ENCODE measurements around the gene TDG.
A peak's percentile ranks its signal among the peaks of the same experiment; 100 is the strongest.

Gene TDG

DNA sequence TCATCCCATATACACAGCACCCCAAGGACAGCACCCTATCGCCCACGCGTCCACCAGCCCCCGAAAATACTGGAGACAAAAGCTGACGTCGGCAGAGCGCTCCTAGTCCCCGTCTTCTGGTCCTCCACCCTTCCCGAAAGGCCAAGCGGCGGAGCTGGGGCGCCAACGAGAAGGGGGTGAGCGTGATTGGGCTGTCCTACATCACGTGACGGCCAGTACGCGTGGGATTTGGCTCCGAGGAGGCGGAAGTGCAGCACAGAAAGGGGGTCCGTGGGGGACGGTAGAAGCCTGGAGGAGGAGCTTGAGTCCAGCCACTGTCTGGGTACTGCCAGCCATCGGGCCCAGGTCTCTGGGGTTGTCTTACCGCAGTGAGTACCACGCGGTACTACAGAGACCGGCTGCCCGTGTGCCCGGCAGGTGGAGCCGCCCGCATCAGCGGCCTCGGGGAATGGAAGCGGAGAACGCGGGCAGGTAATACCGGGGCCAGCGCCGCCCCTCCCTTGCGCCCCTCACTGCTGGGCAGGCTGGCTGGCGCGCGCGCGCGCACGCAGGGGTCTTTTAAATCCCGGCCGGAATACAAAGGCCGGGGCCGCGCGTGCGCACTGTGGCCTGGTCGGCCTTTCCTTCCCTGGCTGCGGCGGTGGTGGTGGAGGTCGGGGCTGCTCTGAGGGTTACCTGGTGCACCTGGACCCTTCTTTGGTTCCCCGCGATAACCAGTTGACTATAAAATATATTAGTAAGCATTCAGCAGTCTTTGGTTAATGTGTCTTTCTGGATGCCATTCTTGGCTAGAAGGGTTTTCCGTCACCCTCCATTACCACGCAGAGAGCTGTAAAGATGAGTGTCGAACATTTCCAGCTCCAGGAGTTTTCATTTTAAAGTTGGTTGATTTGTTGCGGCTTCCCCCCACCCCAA lies at the start of gene TDG:
Gene TDG, plus strand, starts transcription at position 283 of the 915 bp plus-strand sequence. Its CDS starts 166 bp downstream, at position 449.
- DNase-seq (ENCODE audit: low read depth in 3 of 3, low spot score in 1 of 3) = peak; percentile 86 to 93 (median 92)

DNA sequence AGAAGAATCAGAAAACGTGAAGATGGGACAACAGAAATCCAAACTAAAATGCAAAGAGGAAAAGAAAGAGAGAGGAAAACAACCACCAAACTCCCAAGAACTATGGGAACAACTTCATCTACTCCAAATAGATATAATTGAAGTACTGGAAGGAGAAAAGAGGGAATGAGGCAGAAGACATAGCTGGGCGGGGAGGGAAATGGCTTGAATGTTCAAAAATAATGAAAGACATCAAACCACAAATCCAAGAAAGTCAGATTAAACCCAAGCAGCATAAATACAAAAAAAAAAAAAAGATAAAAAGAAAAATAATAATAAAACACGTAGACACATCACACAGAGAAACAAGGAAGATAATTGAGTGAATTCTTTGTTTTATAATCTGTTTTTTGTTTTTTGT lies 47.8 kb upstream of the TDG start:
- no peak for DNase-seq (ENCODE audit: low read depth in 3 of 3, low spot score in 1 of 3)

DNA sequence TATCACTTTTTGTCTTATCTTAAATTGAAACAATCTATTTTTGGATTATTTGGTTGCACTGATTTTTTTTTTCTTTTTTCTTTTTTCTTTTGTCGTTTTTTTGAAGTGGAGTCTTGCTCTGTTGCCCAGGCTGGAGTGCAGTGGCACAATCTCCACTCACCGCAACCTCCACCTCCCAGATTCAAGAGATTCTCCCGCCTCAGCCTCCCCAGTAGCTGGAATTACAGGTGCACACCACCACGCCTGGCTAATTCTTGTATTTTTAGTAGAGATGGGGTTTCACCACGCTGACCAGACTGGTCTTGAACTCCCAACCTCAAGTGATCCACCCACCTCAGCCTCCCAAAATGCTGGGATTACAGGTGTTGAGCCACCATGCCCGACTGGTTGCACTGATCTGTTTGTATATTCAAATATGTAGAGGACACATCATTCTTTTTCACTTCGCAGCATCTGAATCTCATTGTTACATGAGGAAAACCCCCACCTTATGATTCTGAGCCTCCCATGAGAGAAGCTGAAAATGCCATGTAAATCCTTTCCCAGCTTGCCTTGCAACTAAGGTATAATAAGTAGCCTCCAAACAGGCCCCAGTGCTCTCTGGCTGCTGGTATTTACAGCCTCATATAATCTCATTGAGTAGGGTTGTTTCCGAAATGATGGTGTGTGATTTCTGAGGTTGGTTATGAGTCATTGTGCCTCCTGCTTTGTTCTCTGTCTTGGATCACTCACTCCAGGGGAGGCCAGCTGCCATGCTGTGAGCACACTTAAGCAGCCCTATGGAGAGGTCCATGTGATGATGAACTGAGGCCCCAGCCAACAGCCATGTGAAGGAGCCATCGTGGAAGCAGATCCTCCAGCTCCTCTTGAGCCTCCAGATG lies 40.7 kb upstream of the TDG start:
- peak in 1 of 3 donors; percentile 12 for DNase-seq (ENCODE audit: low read depth in 3 of 3, low spot score in 1 of 3)

DNA sequence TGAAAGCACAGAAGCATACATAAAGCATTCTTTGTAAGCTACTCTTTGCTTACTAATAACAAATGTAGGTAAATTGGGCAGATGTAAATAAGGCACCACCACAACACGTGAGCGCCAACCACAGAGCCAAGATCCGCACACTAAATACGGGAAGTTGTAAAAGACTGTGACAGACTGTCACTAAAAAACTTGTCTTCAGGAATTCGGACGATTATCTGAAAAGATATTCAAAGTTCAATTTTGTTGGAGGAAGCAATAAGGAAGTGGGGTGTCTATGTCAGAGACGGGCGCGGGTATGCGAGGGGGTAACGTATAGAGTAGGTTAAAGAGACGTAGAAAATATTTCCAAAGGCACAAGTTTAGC lies 37.0 kb upstream of the TDG start:
- DNase-seq (ENCODE audit: low read depth in 3 of 3, low spot score in 1 of 3) = peak in 2 of 3 donors; percentile 7 to 16

DNA sequence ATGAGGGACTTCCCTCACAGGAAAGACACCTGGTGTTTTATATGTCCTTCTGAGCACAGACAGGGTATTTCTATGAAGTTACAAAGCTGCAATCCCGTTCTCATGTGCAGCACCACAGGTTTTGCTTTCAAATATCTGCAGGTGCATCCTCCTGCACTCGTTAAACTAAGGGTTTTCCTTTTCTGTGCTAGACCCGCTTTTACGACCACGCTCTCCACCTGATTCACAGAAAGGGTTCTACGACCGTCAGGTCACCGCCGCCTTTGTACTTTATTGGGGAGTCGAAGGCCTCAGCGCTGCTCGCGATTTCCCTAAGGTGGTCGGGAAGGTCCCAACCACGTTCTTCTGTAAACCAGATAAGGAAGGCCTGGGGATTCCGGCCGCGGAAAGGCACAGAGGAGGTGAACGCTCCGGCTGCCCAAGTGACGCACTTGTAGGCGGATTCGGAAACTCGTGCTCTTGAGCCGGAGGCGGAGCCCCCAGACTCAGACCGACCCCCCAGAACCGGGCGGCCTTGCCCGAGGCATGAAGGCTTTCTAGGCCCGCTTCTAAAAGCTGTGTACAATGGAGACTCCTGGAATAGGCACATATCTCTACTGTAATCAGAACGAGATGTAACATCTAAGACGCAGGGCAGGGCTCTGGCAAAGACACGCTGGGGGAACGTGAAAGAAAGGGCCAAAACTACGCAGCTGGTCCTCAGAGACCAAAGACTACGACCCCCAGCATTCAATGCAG lies 36.5 kb upstream of the TDG start:
- peak; percentile 56 to 74 (median 68) for DNase-seq (ENCODE audit: low read depth in 3 of 3, low spot score in 1 of 3)

DNA sequence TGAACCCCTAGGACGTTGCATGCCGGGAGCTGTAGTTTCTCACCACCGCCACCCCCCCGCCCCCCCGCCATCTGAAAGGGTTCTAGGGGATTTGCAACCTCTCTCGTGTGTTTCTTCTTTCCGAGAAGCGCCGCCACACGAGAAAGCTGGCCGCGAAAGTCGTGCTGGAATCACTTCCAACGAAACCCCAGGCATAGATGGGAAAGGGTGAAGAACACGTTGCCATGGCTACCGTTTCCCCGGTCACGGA lies 36.0 kb upstream of the TDG start:
- DNase-seq (ENCODE audit: low read depth in 3 of 3, low spot score in 1 of 3) = no peak

DNA sequence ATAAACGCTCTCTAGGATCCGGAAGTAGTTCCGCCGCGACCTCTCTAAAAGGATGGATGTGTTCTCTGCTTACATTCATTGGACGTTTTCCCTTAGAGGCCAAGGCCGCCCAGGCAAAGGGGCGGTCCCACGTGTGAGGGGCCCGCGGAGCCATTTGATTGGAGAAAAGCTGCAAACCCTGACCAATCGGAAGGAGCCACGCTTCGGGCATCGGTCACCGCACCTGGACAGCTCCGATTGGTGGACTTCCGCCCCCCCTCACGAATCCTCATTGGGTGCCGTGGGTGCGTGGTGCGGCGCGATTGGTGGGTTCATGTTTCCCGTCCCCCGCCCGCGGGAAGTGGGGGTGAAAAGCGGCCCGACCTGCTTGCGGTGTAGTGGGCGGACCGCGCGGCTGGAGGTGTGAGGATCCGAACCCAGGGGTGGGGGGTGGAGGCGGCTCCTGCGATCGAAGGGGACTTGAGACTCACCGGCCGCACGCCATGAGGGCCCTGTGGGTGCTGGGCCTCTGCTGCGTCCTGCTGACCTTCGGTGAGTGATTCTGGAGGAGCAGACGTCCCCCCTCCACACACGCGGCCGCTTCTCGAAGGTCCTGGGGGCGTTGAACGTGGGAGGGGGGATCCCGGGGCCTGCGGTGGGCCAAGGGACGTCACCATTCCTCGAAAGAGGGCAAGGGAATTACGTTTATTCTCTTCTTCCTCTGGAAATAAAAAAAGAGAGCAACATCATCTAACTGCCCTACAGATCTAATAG lies 35.5 kb upstream of the TDG start, which contains the start of gene HSP90B1:
Gene HSP90B1, plus strand, starts transcription at position 377 of the 753 bp plus-strand sequence. Its CDS starts 106 bp downstream, at position 483.
- DNase-seq (ENCODE audit: low read depth in 3 of 3, low spot score in 1 of 3) = peak; percentile 96 to 99 (median 98)

DNA sequence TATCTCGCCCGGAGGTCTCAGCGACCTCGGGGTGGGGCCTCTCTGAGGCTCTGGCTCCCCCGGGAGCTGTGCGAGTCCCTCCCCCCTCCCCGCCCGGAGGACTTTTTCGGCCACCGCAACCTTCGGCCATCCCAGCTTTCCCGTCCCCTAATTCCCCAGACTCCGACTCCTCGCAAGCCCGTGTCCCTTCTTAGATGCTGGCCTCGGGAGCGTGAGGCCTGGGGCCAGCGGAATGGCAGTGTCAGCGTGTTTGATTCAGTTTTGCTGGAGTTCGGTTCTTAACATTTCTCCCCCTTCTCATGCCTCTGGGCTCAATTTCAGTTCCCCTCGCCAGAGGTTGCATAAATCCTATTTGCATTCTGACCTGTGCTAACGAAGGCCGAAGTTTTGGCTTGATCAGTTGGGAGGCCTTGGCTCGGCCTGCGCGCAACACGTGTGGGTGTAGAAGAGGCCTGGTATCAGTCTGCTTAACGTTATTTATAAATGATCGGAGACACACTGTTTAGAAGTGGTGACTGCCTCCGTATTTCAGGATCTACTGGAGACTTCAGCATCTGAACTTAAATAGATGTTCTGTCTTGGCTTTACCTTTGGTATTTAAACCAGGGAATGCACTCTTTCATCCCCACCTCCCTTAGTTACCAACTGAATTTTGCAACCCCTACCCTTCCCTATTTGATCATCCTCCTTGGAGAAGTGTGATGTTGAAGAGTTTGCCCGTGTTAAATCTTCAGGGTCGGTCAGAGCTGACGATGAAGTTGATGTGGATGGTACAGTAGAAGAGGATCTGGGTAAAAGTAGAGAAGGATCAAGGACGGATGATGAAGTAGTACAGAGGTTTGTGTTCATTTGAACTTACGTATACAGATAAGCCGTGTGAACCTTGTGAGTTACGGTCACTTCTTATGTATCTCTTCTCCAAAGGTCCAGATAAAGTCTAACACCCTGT lies 34.6 kb upstream of the TDG start:
- DNase-seq (ENCODE audit: low read depth in 3 of 3, low spot score in 1 of 3) = peak in 1 of 3 donors; percentile 16

DNA sequence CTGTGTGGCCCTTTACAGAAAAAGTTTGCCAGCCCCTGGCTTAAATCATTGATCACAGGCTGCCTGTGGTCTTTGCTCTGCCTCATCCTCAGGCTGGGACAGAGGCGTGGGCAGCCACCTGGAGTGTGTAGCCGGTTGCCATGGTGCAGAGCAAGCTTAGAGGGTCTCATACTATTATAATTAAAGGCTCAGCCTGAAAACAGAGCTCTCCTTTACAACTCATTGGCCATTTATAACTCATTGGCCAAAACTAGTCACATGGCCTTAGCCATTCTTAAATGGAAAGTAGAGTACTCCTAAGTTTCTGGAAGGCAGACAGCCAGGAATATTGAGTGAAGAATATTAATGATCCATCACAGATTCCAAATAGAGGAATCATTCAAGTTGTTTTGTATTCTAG lies 32.4 kb upstream of the TDG start:
- no peak for DNase-seq (ENCODE audit: low read depth in 3 of 3, low spot score in 1 of 3)

DNA sequence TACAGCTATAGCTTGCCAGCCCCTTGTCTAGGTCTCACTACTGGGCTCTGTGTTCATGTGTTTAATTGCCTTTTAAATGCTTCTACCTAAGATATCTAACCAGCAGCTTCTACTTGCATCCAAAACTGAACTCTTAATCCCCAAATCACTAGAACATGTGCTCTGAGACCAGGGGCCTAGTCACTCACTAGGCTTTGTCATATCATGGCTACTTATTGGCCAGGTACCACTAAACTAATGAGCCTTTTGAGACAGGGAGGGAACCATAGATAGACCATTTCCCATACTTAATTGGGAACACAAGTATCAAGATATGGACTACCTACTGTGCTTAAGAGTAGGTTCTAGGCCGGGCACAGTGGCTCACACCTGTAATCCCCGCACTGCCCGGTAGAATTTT lies 29.0 kb upstream of the TDG start:
- no peak for DNase-seq (ENCODE audit: low read depth in 3 of 3, low spot score in 1 of 3)

DNA sequence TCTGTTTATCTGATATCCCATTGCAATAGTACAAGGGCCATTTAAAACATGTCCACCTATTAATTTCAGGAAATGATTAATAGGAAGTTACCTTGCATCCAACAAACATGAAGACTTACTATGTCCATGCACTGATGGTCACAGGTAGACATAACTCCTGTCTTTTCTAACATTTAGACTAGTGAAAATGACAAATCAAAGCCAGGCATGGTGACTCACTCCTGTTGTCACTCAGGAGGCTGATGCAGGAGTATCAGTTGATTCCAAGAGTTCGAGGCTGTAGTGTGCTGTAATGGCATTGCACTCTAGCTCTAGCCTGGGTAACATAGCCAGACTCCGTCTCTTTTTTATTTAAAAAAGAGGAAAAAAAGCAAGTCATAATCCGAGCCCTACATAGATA lies 20.7 kb upstream of the TDG start:
- DNase-seq (ENCODE audit: low read depth in 3 of 3, low spot score in 1 of 3) = no peak

DNA sequence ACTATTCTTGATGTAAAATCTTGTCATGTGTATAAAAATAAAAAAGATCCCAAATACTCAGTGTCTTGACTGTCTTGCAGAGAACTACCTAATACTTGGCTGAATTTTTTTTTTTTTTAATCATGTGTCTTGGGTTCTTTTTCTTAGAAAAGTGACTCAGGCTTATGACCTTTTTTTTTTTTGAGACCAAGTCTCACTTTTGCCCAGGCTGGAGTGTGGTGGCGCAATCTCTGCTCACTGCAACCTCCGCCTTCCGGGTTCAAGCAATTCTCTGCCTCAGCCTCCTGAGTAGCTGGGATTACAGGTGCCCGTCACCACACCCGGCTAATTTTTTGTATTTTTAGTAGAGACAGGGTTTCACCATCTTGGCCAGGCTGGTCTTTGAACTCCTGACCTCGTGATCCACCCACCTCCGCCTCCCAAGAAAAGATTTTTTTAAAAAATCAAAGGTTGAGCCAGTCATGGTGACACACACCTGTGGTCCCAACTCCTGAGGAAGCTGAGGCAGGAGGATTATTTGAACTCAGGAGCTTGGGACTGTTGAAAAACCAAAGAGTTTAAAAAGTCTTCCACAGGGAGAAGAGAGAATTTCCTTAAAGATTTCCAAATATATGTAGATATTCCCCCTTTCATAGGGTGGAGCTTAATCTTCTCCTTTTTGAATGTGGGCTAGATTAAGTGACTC lies 17.7 kb upstream of the TDG start:
- no peak for DNase-seq (ENCODE audit: low read depth in 3 of 3, low spot score in 1 of 3)

DNA sequence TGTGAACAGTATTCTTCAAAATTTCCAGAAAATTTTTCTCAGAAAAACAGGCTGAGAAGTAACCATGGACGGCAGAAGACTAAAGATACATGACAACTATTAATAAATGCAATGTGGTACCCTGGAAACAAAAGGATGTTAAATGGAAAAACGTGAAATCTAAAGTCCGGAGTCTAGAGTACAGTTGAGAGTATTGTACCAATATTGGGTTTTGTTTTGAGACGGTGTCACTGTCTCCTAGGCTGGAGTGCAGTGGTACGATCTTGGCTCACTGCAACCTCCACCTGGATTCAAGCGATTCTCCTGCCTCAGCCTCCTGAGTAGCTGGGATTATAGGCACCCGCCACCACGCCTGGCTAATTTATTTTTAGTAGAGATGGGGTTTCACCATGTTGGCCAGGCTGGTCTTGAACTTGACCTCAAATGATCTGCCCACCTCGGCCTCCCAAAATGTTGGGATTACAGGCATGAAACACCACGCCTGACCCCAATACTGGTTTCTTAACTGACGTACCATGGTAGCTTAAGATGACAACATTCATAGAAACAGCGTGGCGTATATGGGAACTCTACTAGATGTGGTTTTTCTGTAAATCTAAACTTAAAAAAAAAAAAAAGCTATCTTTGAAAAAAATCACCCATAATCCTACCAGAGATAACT lies 16.8 kb upstream of the TDG start:
- no peak for DNase-seq (ENCODE audit: low read depth in 3 of 3, low spot score in 1 of 3)

DNA sequence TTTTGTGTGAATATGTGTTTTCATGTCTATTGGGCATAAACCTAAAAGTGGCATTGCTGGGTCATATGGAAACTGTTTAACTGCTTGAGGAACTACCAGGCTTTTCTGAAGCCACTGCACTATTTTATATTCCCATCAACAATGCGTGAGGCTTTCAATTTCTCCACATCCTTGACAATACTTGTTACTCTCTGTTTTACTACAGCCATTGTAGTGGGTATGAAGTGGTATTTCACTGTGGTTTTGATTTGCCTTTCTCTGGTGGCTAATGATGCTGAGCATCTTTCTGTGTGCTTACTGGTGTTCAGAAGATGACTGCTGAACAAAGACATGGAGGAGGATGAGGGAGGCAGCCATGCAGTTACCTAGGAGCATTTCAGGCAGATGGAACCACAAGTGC lies 13.2 kb upstream of the TDG start:
- DNase-seq (ENCODE audit: low read depth in 3 of 3, low spot score in 1 of 3) = no peak

DNA sequence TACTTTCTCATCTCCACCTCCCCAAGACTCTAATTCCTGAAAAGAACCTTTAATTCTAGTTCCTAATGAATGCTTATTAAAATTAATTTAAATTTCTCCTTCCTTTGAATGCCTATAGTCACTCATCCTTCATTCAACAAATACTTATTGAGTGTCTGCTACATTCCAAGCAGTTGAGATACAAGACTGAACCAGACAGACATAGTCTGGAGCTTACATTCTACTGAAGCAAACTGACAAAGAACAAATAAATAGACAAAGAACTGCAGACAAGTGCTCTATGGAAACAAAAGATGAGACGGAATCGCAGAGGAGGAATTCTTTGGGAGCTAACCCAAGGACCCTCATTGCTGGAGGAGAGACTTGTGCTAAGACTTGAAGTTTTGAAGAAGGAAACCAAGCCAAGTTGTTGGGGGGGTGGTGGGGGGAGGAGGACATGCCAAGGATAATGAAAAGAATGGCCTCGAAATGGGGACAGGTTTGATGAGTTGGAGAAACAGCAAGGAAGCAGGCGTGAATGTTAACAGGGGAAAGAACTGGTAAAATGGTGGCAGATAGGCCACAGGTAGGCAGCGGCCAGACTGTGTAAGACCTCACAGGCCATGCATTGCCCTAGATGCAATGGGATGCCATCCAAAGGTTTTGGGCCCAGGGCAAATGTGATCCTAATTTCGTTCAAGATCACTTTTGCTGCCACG lies 9.7 kb upstream of the TDG start:
- DNase-seq (ENCODE audit: low read depth in 3 of 3, low spot score in 1 of 3) = no peak

DNA sequence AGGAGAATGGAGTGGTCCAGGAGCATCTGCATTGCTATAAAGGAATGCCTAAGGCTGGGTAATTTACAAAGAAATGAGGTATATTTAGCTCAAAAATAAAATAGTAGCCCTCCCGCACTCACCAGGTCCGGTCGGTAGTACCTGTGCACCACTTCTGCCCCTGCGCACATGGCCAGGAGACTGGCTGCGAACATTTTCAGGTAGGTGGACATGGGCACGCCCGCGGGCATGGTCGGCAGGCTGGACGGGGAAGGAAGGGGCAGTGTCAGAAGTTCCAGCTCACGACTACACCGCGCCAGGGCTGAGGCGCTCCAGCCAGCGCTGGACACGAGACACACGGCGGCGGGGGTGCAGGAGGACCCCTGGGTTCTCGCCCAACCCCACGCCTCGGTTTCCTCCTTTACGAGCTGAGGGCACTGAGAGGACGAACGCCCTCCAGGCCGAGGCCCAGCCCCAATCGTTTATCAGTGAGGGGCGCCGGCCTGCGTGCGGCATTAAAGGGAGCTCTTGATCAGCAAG lies 9.1 kb upstream of the TDG start:
- no peak for DNase-seq (ENCODE audit: low read depth in 3 of 3, low spot score in 1 of 3)

DNA sequence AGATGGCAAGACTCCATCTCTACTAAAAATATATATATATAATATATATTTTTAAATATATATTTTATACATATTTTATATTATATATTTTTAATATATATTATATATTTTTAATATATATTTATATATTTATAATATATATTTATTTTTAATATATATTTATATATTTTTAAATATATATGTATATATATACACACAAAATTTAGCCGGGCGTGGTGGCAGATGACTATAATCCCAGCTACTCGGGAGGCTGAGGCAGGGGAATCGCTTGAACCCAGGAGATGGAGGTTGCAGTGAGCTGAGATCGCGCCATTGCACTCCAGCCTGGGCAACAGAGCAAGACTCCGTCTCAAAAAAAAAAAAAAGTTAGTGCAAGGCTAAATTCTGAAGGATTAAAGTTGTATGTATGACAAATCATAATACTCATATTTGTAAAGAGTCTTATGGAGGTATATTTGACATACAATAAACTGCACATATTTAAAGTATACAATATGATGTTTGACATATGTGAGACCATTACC lies 7.7 kb upstream of the TDG start:
- DNase-seq (ENCODE audit: low read depth in 3 of 3, low spot score in 1 of 3) = no peak
